ENCODE results near the gene PAF1. TPM values are rescaled to one million over a fixed set of nuclear protein-coding genes. Genes with fewer than 3 reads are reported as not detected.

PAF1 gene
- total and polyA plus RNA-seq, 2 of the 13 experiments (the other 11 are each of a cell fraction or from before 2014, with no cell fraction given) = 30.2 to 31.1 TPM

- TF ChIP-seq USF2 (IDR thresholded peaks at IDR 0.05; ENCODE audit: low read depth, low read length) (no peak), USF2 (CRISPR knock-in tag; IDR thresholded peaks at IDR 0.05; ENCODE audit: borderline replicate concordance) (peak; percentile 57; the same call in 1 of the 2 replicates), SOX6 (IDR thresholded peaks at IDR 0.05) (no peak), SOX6 (CRISPR knock-in tag; IDR thresholded peaks at IDR 0.05) (peak; percentile 48), BRF2 (CRISPR knock-in tag; IDR thresholded peaks at IDR 0.05) (0 out of 2 replicates have a peak, but pooled peaks have one; percentile 18), MIXL1 (CRISPR knock-in tag; IDR thresholded peaks at IDR 0.05) (no peak), ZNF703 (CRISPR knock-in tag; IDR thresholded peaks at IDR 0.05; ENCODE audit: borderline replicate concordance) (0 out of 2 replicates have a peak, but pooled peaks have one; percentile 6), KAT2B (IDR thresholded peaks at IDR 0.05; ENCODE audit: borderline replicate concordance, low read depth, low read length) (no peak), ZNF446 (CRISPR knock-in tag; IDR thresholded peaks at IDR 0.05) (no peak), ZNF251 (CRISPR knock-in tag; IDR thresholded peaks at IDR 0.05) (peak; percentile 88; the same call in 1 of the 2 replicates), ZNF746 (CRISPR knock-in tag; IDR thresholded peaks at IDR 0.05) (no peak), TFDP1 (CRISPR knock-in tag; IDR thresholded peaks at IDR 0.05; ENCODE audit: borderline replicate concordance) (peak; percentile 96), HOXA9 (CRISPR knock-in tag; IDR thresholded peaks at IDR 0.05; ENCODE audit: borderline replicate concordance) (peak; percentile 87; the same call in 1 of the 2 replicates), FOXK1 (CRISPR knock-in tag; IDR thresholded peaks at IDR 0.05; ENCODE audit: borderline replicate concordance, low read depth) (peak; percentile 95), TSC22D2 (CRISPR knock-in tag; IDR thresholded peaks at IDR 0.05; ENCODE audit: borderline replicate concordance) (peak; percentile 95; the same call in 1 of the 2 replicates), MBNL3 (CRISPR knock-in tag; conservative IDR thresholded peaks at IDR 0.05) (no peak), REL (CRISPR knock-in tag; conservative IDR thresholded peaks at IDR 0.05) (peak; percentile 84; the same call in 1 of the 2 replicates), MBD4 (IDR thresholded peaks at IDR 0.05; ENCODE audit: borderline replicate concordance, low read length) (no peak), BRD4 (CRISPR knock-in tag; IDR thresholded peaks at IDR 0.05) (no peak), ZNF639 (CRISPR knock-in tag; conservative IDR thresholded peaks at IDR 0.05) (no peak; the same call in none of the 2 replicates), JARID2 (CRISPR knock-in tag; IDR thresholded peaks at IDR 0.05; ENCODE audit: insufficient replicate concordance) (no peak), ZNF143 (CRISPR knock-in tag; IDR thresholded peaks at IDR 0.05) (peak; percentile 57), FOXC1 (CRISPR knock-in tag; IDR thresholded peaks at IDR 0.05; ENCODE audit: borderline replicate concordance) (no peak; the same call in 1 of the 2 replicates), ZFP36 (IDR thresholded peaks at IDR 0.05; ENCODE audit: borderline replicate concordance, low read depth, low read length, partially characterized antibody) (no peak), HNRNPUL1 (IDR thresholded peaks at IDR 0.05; ENCODE audit: low read depth, low read length) (no peak)
These were observed 44.8 kb upstream of the PAF1 start, which contains the start of gene RPS16 (continued) for GRCh38 chr19:39435499-39436349.

Measured in HepG2 (cell line).